A673 (cell line): Measurements from ENCODE around the gene TBC1D22A. TPM values are rescaled to one million over a fixed set of nuclear protein-coding genes. Genes with fewer than 3 reads are reported as not detected.

Experiments
- BruUV-seq: library from RNA; stranded (reverse); fragments of 400-500 nt; replicated peaks from 2 replicates; lab custom pipeline; 2021; lab: Mats Ljungman, UMichigan
- CTCF ChIA-PET: fragments of 300-600 bp; sonication (Branson Sonifier 250); formaldehyde crosslinking; loops from one replicate; lab custom pipeline; 2022; ENCODE audit warnings: antibody characterized with exemption; lab: Charles Lee
- POLR2A ChIA-PET: fragments of 300-600 bp; sonication (Branson Sonifier 250); formaldehyde crosslinking; loops from one replicate; lab custom pipeline; 2022; ENCODE audit warnings: antibody characterized with exemption; ENCODE audit not compliant: low non-redundant PET; lab: Charles Lee
- DNase-seq: peaks from one replicate; pipeline ENCODE4 v3.0.0-alpha.2; 2015; ENCODE audit warnings: low spot score
- H3K27ac ChIP-seq: fragments of 200-600 bp; sonication (generic); 2 replicates; pipeline ENCODE4 v1.5.1; 2016; ENCODE audit warnings: mixed run types, low read depth, mild to moderate bottlenecking, mixed read lengths, antibody characterized with exemption, low read length; ENCODE audit not compliant: poor library complexity, severe bottlenecking
- H3K27me3 ChIP-seq: fragments of 200-600 bp; sonication (generic); replicated peaks from 2 replicates; pipeline ENCODE4 v1.6.1; 2017; ENCODE audit warnings: mixed run types, low read depth, mild to moderate bottlenecking, mixed read lengths, antibody characterized with exemption, low read length; ENCODE audit not compliant: insufficient read depth, poor library complexity
- H3K36me3 ChIP-seq: fragments of 200-600 bp; sonication (generic); 2 replicates; pipeline ENCODE4 v1.6.1; 2016; ENCODE audit warnings: mixed run types, mild to moderate bottlenecking, mixed read lengths, antibody characterized with exemption, low read length; ENCODE audit not compliant: insufficient read depth, poor library complexity, severe bottlenecking
- H3K4me1 ChIP-seq: fragments of 200-600 bp; sonication (generic); 2 replicates; pipeline ENCODE4 v1.6.1; 2017; ENCODE audit warnings: mixed run types, mild to moderate bottlenecking, mixed read lengths, antibody characterized with exemption, low read length; ENCODE audit not compliant: insufficient read depth, poor library complexity, severe bottlenecking
- H3K4me3 ChIP-seq: fragments of 200-600 bp; sonication (generic); 2 replicates; pipeline ENCODE4 v1.5.1; 2016; ENCODE audit warnings: low read depth, mixed run types, mild to moderate bottlenecking, mixed read lengths, low read length; ENCODE audit not compliant: poor library complexity, severe bottlenecking
- H3K9me3 ChIP-seq: fragments of 200-600 bp; sonication (generic); 2 replicates; pipeline ENCODE4 v1.6.1; 2016; ENCODE audit warnings: mixed run types, low read depth, mild to moderate bottlenecking, mixed read lengths, antibody characterized with exemption, low read length; ENCODE audit not compliant: poor library complexity, severe bottlenecking
- CTCF ChIP-seq: fragments of 300-800, 200-600 bp; sonication (generic); conservative IDR thresholded peaks from 2 replicates; pipeline ENCODE4 v1.5.1; 2017; ENCODE audit warnings: low read depth, mild to moderate bottlenecking, antibody characterized with exemption, low read length, moderate library complexity, mixed read lengths
- EZH2 ChIP-seq: fragments of 200-600 bp; sonication (generic); IDR thresholded peaks from 2 replicates; pipeline ENCODE4 v1.6.1; 2017; ENCODE audit warnings: borderline replicate concordance, low read depth, mild to moderate bottlenecking, mixed read lengths, antibody characterized with exemption, low read length; ENCODE audit not compliant: poor library complexity, severe bottlenecking
- intact Hi-C: fragments of 100-400 bp; cut with micrococcal nuclease; formaldehyde crosslinking; loops from one replicate; pipeline ENCODE4 v1.10.0; 2022; ENCODE audit not compliant: unreplicated experiment
- total RNA-seq: library from RNA; stranded (reverse); gene quantifications from 2 replicates; pipeline ENCODE4 v1.2.3, GENCODE V29; 2021

TBC1D22A gene
- total RNA-seq, 1 experiment from 2014 or later, result 22.5 TPM

DNA sequence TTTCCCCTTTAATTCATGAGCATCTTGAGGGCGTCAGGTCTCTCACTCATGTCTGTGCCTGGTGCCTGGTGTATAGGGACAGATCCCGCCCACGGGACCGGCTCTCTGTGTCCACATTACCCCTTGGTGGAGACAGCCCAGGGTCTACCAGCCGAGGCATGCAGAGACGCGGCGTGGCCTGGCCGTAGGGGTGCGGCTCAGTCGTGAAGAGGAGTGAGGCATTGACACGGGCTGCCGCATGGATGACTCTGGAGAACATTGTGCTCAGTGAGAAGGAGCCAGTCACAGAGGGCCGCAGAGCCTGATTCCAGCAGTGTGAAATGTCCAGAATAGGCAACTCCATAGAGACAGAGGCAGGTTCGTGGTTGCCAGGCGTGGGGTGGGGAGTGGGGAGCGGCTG, 209.8 kb downstream of the TBC1D22A start:
- Histone ChIP-seq H3K27ac (no peak overlapping the region), H3K4me3 (no peak overlapping the region), H3K4me1 (peaks cover 15% of the 10 kb centered on the region), H3K9me3 (no peaks in the 10 kb centered on the region), H3K27me3 (no peaks in the 10 kb centered on the region), H3K36me3 (no peaks in the 10 kb centered on the region)
- BruUV-seq, result no TSS peak
- intact Hi-C loops, result no loop called here
- ChIA-PET CTCF (no interaction called here), POLR2A (no interaction called here)
- DNase-seq, result no peak
- TF ChIP-seq CTCF (no peak), EZH2 (no peak)

GRCh38 chr22:46972901-46973831, 210.7 kb downstream of the TBC1D22A start:
- Histone ChIP-seq H3K9me3 (no peaks in the 10 kb centered on the region), H3K27me3 (no peaks in the 10 kb centered on the region), H3K4me1 (peaks cover 9% of the 10 kb centered on the region), H3K4me3 (no peak overlapping the region), H3K36me3 (no peaks in the 10 kb centered on the region), H3K27ac (no peak overlapping the region)
- BruUV-seq, result no TSS peak
- CTCF ChIA-PET, result no interaction called here
- intact Hi-C loops, result no loop called here
- no peak for DNase-seq
- TF ChIP-seq CTCF (no peak), EZH2 (no peak)
- POLR2A ChIA-PET, result no interaction called here

GRCh38 chr22:46974077-46974476, 211.6 kb downstream of the TBC1D22A start:
- ChIA-PET CTCF (no interaction called here), POLR2A (no interaction called here)
- H3K27me3 ChIP-seq, result no peaks in the 10 kb centered on the region
- DNase-seq, result no peak
- H3K4me3 ChIP-seq, result no peak overlapping the region
- H3K9me3 ChIP-seq, result no peaks in the 10 kb centered on the region
- no peaks in the 10 kb centered on the region for H3K36me3 ChIP-seq
- H3K27ac ChIP-seq, result no peak overlapping the region
- H3K4me1 ChIP-seq, result peaks cover 5% of the 10 kb centered on the region
- TF ChIP-seq CTCF, result no peak
- intact Hi-C loops, result no loop called here
- no TSS peak for BruUV-seq
